Measurements from ENCODE around the gene NMT1.

Gene NMT1

GRCh38 chr17:45150911-45151809 is 90.0 kb downstream of the NMT1 start:
- Histone ChIP-seq H3K27ac (ENCODE audit: low read depth, low read length) (no peak overlapping the region), H3K9me3 (ENCODE audit: control insufficient read depth, insufficient read depth, low read length) (no peaks in the 10 kb centered on the region), H3K36me3 (ENCODE audit: control insufficient read depth, low read length) (peaks cover 7% of the 10 kb centered on the region; the same call in 1 of the 2 replicates), H3K4me1 (ENCODE audit: control insufficient read depth, low read length) (peaks cover 40% of the 10 kb centered on the region), H3K4me3 (ENCODE audit: low read length) (peak overlapping the region; percentile 29), H3K27me3 (ENCODE audit: control insufficient read depth, low read length) (peaks cover 8% of the 10 kb centered on the region; the same call in 1 of the 2 replicates), H3F3A (ENCODE audit: control insufficient read depth, insufficient read depth) (peaks cover 18% of the 10 kb centered on the region), H3K4me2 (ENCODE audit: low read length) (peak overlapping the region; percentile 78), H4K20me1 (ENCODE audit: control insufficient read depth, insufficient read depth, low read depth, low read length) (peaks cover 11% of the 10 kb centered on the region), H3K9me2 (replicated peaks; ENCODE audit: control insufficient read depth, low read length) (no peaks in the 10 kb centered on the region), H3K79me2 (ENCODE audit: control insufficient read depth, low read length) (peaks cover 19% of the 10 kb centered on the region)
- TF ChIP-seq CTCF (IDR thresholded peaks at IDR 0.05; ENCODE audit: low read depth, low read length, poor library complexity, severe bottlenecking) (no peak), EZH2phosphoT487 (IDR thresholded peaks at IDR 0.05; ENCODE audit: borderline replicate concordance, low read length) (no peak)

- peaks cover 4% of the 10 kb centered on the region; the same call in 1 of the 2 replicates for H4K20me1 ChIP-seq (ENCODE audit: control insufficient read depth, insufficient read depth, low read depth, low read length)
- no peaks in the 10 kb centered on the region for H3K27me3 ChIP-seq (ENCODE audit: control insufficient read depth, low read length)
- H3K36me3 ChIP-seq (ENCODE audit: control insufficient read depth, low read length): peaks cover 13% of the 10 kb centered on the region
- H3K27ac ChIP-seq (ENCODE audit: low read depth, low read length): no peak overlapping the region
- TF ChIP-seq CTCF (IDR thresholded peaks at IDR 0.05; ENCODE audit: low read depth, low read length, poor library complexity, severe bottlenecking): no peak
- no peak for TF ChIP-seq EZH2phosphoT487 (IDR thresholded peaks at IDR 0.05; ENCODE audit: borderline replicate concordance, low read length)
- H3F3A ChIP-seq (ENCODE audit: control insufficient read depth, insufficient read depth): peaks cover 21% of the 10 kb centered on the region
- no peak overlapping the region for H3K4me2 ChIP-seq (ENCODE audit: low read length)
- no peaks in the 10 kb centered on the region for H3K9me2 ChIP-seq (replicated peaks; ENCODE audit: control insufficient read depth, low read length)
- H3K9me3 ChIP-seq (ENCODE audit: control insufficient read depth, insufficient read depth, low read length): no peaks in the 10 kb centered on the region
- H3K4me3 ChIP-seq (ENCODE audit: low read length): no peak overlapping the region
- peaks cover 25% of the 10 kb centered on the region for H3K79me2 ChIP-seq (ENCODE audit: control insufficient read depth, low read length)
- peaks cover 22% of the 10 kb centered on the region for H3K4me1 ChIP-seq (ENCODE audit: control insufficient read depth, low read length)
Observed at GRCh38 chr17:45155029-45155428, 93.9 kb downstream of the NMT1 start.

GRCh38 chr17:45155483-45155882 is 94.4 kb downstream of the NMT1 start:
- H3F3A ChIP-seq (ENCODE audit: control insufficient read depth, insufficient read depth): peaks cover 17% of the 10 kb centered on the region
- no peak overlapping the region for H3K27ac ChIP-seq (ENCODE audit: low read depth, low read length)
- H3K4me1 ChIP-seq (ENCODE audit: control insufficient read depth, low read length): peaks cover 21% of the 10 kb centered on the region
- H3K36me3 ChIP-seq (ENCODE audit: control insufficient read depth, low read length): peaks cover 11% of the 10 kb centered on the region
- no peak for TF ChIP-seq CTCF (IDR thresholded peaks at IDR 0.05; ENCODE audit: low read depth, low read length, poor library complexity, severe bottlenecking)
- no peak for TF ChIP-seq EZH2phosphoT487 (IDR thresholded peaks at IDR 0.05; ENCODE audit: borderline replicate concordance, low read length)
- H4K20me1 ChIP-seq (ENCODE audit: control insufficient read depth, insufficient read depth, low read depth, low read length): peaks cover 2% of the 10 kb centered on the region; the same call in 1 of the 2 replicates
- H3K79me2 ChIP-seq (ENCODE audit: control insufficient read depth, low read length): peaks cover 27% of the 10 kb centered on the region
- H3K27me3 ChIP-seq (ENCODE audit: control insufficient read depth, low read length): no peaks in the 10 kb centered on the region
- H3K9me2 ChIP-seq (replicated peaks; ENCODE audit: control insufficient read depth, low read length): no peaks in the 10 kb centered on the region
- no peaks in the 10 kb centered on the region for H3K9me3 ChIP-seq (ENCODE audit: control insufficient read depth, insufficient read depth, low read length)
- no peak overlapping the region for H3K4me3 ChIP-seq (ENCODE audit: low read length)
- no peak overlapping the region for H3K4me2 ChIP-seq (ENCODE audit: low read length)

All from DOHH2 (cell line).